ELF-1 (cell line): ENCODE measurements around the gene L3MBTL4.
"Not testable (repeated sequence)": the region's sequence is repeated elsewhere in the genome, so short reads cannot be mapped to it uniquely, and the experiment has no call there.

Experiments
- DNase-seq: peaks from one replicate; pipeline ENCODE4 v3.0.0-alpha.2; 2016; ENCODE audit warnings: low read depth, low spot score

The L3MBTL4 gene

DNA sequence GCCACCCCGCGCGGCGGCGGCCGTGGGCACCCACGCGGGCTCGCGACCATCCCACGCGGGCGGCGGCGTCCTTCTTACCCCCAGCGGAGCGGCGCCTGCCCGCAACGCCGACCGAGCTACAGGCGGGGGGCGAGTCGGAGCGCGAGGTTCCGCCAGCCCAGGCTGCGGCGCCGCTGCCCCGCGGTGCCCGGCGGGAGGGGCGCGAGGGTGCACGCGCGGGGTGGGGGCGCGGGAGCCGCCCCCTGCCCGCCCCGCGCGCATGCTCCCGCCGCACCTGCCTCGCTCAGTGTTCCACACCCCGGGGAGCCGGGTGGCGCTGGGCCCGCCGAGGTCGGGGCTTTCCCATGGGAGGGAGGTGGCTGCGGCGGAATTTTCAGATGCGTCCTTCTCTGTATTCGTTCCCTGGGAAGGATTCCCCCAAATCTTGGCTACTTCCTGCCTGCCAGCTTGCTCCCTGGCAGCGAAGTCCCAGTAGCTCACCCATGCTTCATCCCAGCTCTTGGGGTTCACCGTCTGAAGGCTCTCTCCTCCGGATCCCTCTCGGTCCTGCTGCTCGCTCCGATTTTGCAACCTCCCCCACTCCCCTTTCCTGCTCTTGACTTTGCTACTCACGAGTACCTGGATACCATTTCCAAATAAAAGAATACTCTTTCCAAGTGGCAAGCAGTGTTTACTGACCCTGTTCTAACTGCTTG, at the start of gene L3MBTL4:
Gene L3MBTL4 (minus strand): TSS at position 189 of the 695 bp plus-strand sequence. CDS start 103,286 bp downstream, outside the sequence.
- no peak for DNase-seq

GRCh38 chr18:6452194-6452593, 37.5 kb upstream of the L3MBTL4 start:
- DNase-seq: no peak

DNA sequence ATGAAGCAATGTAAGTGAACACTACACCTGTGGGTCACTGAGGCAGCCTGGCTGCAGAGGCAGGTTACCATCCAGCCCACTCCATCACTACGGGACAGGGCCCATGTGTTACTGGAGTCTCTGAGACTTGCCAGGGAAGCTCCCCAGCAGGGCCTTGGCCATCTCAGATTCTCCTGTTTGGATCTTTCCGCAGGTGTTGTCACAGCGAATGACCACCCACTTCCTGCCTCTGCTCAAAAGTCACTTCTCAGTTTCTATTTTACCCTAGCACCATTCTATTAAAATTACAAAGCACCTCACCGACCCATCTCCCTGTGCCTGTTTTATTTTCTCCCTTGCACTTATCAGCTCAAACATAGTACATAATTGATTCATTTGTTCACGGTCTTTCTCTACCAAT, 34.5 kb upstream of the L3MBTL4 start:
- no peak for DNase-seq

DNA sequence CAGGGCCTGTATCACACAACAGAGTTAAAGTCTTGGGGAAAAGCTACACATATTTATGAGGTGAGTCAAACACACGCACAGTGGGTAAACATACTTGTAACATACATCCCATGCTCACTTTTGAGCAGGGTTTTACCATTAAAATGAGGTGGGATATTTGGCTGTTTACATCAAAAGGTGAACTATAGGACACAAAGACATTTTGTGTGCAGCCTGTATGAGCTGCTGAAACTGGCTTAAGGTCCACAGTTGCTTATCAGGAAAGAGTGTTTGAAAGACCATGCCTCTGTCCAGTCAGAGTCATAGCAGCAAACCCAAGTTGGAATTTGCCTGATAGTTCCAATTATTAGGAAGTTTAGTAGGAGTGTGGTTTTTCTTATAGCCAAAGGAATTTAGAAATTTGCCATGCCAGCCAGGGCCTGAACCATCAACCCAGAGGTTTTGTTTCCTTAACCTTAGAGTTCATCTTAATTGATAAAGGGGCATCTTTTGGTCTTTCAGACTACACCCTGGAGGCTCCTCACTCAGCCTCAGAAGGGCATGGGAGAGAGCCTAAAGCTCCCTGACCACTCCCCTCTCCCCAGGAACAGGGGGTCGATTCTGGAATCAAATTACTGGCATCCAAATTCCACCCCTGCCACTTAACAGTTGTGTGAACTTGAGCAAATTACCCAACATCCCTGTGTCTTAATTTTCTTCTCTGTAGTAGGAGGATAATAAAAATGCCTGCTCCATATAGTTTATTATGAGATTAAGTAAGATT, 29.9 kb upstream of the L3MBTL4 start:
- DNase-seq: no peak

GRCh38 chr18:6441200-6441599, 26.5 kb upstream of the L3MBTL4 start:
- no peak for DNase-seq

- no peak for DNase-seq
Measured at GRCh38 chr18:6437937-6438818, 23.5 kb upstream of the L3MBTL4 start.

DNA sequence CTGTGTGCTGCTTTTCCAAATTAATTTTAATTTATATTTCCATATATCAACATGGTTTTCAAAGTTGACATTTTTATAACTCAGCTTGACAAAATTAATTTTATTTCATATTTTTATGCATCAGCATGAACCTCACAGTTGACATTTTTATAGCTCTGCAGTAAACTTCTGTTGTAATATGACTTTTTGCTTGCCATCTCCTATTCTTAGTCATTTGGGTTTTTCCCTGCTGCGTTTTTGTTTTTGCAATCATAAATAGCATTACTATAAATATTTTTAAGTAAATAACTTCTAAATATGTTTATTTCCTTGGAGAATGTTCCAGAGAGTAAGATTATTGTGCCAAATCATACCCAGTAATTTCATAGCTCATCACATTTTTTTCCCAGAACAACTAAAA, 21.0 kb upstream of the L3MBTL4 start:
- DNase-seq: no peak

- no peak for DNase-seq
Measured at GRCh38 chr18:6434987-6435709, 20.4 kb upstream of the L3MBTL4 start.

DNA sequence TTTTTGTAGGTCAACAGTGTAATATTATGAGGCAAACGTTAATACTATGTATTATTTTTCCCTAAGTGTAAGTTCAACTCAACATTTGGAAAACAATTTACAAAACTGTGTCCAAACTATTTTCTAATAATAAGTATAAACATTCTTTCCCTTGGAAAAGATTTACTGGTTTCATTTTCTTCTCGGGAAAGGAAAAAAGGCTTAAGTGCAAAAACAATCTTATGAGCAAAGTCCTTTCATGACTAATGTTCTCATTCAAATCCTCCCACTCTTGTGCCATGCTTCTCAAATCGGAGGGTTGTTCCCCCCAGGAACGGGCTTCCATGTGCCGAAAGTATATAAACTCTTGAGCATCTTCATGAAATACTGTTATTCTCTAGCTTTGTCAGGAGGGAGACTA, 19.8 kb upstream of the L3MBTL4 start:
- DNase-seq: no peak

- DNase-seq: no peak
Measured at GRCh38 chr18:6431659-6432318, 17.1 kb upstream of the L3MBTL4 start.

GRCh38 chr18:6428851-6429395, 14.2 kb upstream of the L3MBTL4 start:
- no peak for DNase-seq

- DNase-seq: no peak
Measured at GRCh38 chr18:6427286-6427685, 12.6 kb upstream of the L3MBTL4 start.

GRCh38 chr18:6423289-6423688, 8.6 kb upstream of the L3MBTL4 start:
- DNase-seq: no peak

- peak; percentile 44 for DNase-seq
Measured at GRCh38 chr18:6414118-6414722, 491 bp downstream of the L3MBTL4 start.

DNA sequence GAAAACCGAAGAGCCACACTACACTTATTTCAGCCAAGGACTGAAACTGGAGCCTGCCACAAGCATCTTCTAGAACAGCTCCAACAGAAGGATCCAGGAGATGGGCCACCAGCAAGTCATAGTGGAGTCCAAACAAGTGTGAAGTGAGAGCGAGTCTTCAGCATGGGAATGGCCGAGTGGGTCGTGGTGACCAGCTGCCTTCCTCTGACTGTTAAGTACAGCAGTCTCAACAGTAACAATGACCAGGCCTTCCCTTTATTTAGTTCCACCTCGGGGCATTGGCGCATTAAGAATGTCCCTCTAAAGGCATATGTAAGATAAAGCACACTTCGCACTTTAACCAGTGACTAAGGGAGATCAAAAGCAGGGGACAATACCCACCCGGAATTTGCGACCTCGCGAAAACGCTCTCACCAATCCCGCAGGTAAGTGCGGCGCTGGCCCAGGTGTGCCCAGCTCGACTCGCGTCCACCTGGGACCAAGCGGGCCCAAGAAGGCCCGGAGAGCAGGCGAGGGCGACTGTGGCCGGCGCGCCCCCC, 1.1 kb downstream of the L3MBTL4 start:
- DNase-seq: peak; percentile 45

DNA sequence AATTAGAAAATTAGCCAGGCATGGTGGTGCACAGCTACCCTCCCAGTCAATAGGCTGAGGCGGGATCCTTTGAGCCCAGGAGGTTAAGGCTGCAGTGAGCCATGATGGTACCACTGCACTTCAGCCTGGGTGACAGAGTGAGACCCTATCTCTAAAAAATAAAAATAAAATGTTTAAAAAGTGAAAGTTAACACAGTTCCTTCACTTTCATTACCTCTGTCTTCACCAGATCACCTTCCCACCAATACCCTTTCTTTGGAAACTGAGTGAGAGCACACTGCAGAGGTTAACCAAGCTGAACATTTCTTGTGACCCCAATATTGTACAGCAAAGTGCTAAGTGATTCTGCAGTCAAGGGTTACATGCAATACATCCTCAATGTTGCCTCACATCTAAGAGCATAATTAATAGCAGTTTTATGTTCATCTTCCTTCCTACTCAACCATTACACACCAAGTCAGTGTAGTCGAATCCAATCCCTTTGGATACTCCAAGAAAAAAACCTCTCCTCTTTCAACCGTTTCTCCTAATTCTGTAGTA, 1.7 kb downstream of the L3MBTL4 start:
- no peak for DNase-seq

- no peak for DNase-seq
Measured at GRCh38 chr18:6411382-6411781, 3.3 kb downstream of the L3MBTL4 start.

DNA sequence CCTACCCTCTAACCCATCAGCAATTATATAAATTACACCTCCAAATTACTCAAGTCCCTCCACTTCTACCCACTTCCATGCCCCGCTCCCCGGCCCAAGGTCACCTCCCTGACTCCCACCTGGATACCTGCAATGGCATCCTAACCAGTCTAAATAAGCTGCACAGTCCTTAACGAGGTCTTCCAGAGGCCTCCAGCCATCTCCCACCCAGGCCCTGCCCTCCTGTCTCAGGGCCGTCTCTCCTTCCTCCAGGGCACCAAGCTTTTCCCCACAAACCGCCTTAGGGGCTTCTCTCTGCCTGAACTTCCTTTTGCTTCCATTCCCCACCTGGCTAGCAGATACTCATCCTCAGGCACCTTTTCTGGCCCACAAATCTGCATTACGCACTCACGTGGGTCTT, 4.8 kb downstream of the L3MBTL4 start:
- DNase-seq: no peak

- DNase-seq: not testable (repeated sequence)
Measured at GRCh38 chr18:6408543-6408942, 6.2 kb downstream of the L3MBTL4 start.
